Hepatocyte (in vitro differentiated cells): ENCODE results near the gene HSPA4L. TPM values are rescaled to one million over a fixed set of nuclear protein-coding genes. Genes with fewer than 3 reads are reported as not detected.

Experiments
- DNase-seq: peaks from one replicate; pipeline ENCODE4 v3.0.0-alpha.2; 2016; ENCODE audit warnings: low spot score
- H2AFZ ChIP-seq: fragments of 200-600 bp; sonication (generic); 2 replicates; pipeline ENCODE4 v1.6.0; 2016; ENCODE audit warnings: antibody characterized with exemption, mild to moderate bottlenecking
- H3K27ac ChIP-seq: fragments of 200-600 bp; sonication (generic); 2 replicates; pipeline ENCODE4 v1.5.1; 2016; ENCODE audit warnings: mild to moderate bottlenecking
- H3K27me3 ChIP-seq: fragments of 200-600 bp; sonication (generic); 2 replicates; pipeline ENCODE4 v1.6.1; 2016
- H3K36me3 ChIP-seq: fragments of 200-600 bp; sonication (generic); replicated peaks from 2 replicates; pipeline ENCODE4 v1.5.1; 2016; ENCODE audit warnings: low read depth; ENCODE audit not compliant: insufficient read depth
- H3K4me1 ChIP-seq: fragments of 200-600 bp; sonication (generic); 2 replicates; pipeline ENCODE4 v1.5.1; 2016; ENCODE audit warnings: mild to moderate bottlenecking, moderate library complexity; ENCODE audit not compliant: insufficient read depth
- H3K4me2 ChIP-seq: fragments of 200-600 bp; sonication (generic); 2 replicates; pipeline ENCODE4 v1.6.0; 2016
- H3K4me3 ChIP-seq: fragments of 200-600 bp; sonication (generic); 2 replicates; pipeline ENCODE4 v1.5.1; 2016; ENCODE audit warnings: mild to moderate bottlenecking
- H3K79me2 ChIP-seq: fragments of 200-600 bp; sonication (generic); 2 replicates; pipeline ENCODE4 v1.6.0; 2017; ENCODE audit warnings: mild to moderate bottlenecking
- H3K9me2 ChIP-seq: fragments of 200-600 bp; sonication (generic); replicated peaks from 2 replicates; pipeline ENCODE4 v1.6.0; 2017; ENCODE audit warnings: mild to moderate bottlenecking; ENCODE audit not compliant: insufficient read depth
- H3K9me3 ChIP-seq: fragments of 200-600 bp; sonication (generic); 2 replicates; pipeline ENCODE4 v1.5.1; 2016; ENCODE audit warnings: low read depth, mild to moderate bottlenecking
- H4K20me1 ChIP-seq: fragments of 200-600 bp; sonication (generic); 2 replicates; pipeline ENCODE4 v1.6.0; 2016; ENCODE audit warnings: mild to moderate bottlenecking; ENCODE audit not compliant: insufficient read depth, poor library complexity, severe bottlenecking
- EZH2 ChIP-seq: fragments of 200-600 bp; sonication (generic); IDR thresholded peaks from 2 replicates; pipeline ENCODE4 v1.6.1; 2016; ENCODE audit warnings: antibody characterized with exemption, mild to moderate bottlenecking, borderline replicate concordance
- EZH2phosphoT487 ChIP-seq: fragments of 200-600 bp; sonication (generic); IDR thresholded peaks from one replicate; pipeline ENCODE4 v1.6.1; 2018; ENCODE audit warnings: antibody characterized with exemption, mild to moderate bottlenecking, low read depth, moderate library complexity; ENCODE audit not compliant: unreplicated experiment, severe bottlenecking
- WGBS: methylation state at CpG from one replicate; pipeline ENCODE4 v1.1.6; 2016; ENCODE audit warnings: low lambda C conversion rate; ENCODE audit errors: missing lambda C conversion rate; 5-methylcytosine and 5-hydroxymethylcytosine counted together
- polyA plus RNA-seq: library from polyadenylated mRNA; unstranded; fragments of >200 nt; fragmentation: Nextera tagmentation; extraction: Ambion mirVana; gene quantifications from 2 replicates; pipeline ENCODE4 v1.2.1, GENCODE V29; 2016
- total RNA-seq: library from RNA; depleted of rRNA; stranded (reverse); fragments of >200 nt; gene quantifications from 2 replicates; pipeline ENCODE4 v1.2.3, GENCODE V29; 2014
- TF ChIP-seq, protein P1 (sequence below): fragments of 200-600 bp; sonication (generic); IDR thresholded peaks from 2 replicates; pipeline ENCODE4 v1.5.1; 2016; ENCODE audit warnings: antibody characterized with exemption, mild to moderate bottlenecking; ENCODE audit not compliant: poor library complexity

HSPA4L gene
- total and polyA plus RNA-seq, 2 experiments from 2014 or later = 1.7 to 2.7 TPM

GRCh38 chr4:127777487-127777886 is 4.6 kb upstream of the HSPA4L start:
- TF ChIP-seq EZH2 = no peak
- TF ChIP-seq EZH2phosphoT487 = no peak
- TF ChIP-seq, protein P1, sequence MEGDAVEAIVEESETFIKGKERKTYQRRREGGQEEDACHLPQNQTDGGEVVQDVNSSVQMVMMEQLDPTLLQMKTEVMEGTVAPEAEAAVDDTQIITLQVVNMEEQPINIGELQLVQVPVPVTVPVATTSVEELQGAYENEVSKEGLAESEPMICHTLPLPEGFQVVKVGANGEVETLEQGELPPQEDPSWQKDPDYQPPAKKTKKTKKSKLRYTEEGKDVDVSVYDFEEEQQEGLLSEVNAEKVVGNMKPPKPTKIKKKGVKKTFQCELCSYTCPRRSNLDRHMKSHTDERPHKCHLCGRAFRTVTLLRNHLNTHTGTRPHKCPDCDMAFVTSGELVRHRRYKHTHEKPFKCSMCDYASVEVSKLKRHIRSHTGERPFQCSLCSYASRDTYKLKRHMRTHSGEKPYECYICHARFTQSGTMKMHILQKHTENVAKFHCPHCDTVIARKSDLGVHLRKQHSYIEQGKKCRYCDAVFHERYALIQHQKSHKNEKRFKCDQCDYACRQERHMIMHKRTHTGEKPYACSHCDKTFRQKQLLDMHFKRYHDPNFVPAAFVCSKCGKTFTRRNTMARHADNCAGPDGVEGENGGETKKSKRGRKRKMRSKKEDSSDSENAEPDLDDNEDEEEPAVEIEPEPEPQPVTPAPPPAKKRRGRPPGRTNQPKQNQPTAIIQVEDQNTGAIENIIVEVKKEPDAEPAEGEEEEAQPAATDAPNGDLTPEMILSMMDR = no peak
- H3K4me1 ChIP-seq = no peaks in the 10 kb centered on the region
- no peak overlapping the region for H2AFZ ChIP-seq
- no peak overlapping the region for H3K4me2 ChIP-seq
- no peaks in the 10 kb centered on the region for H3K79me2 ChIP-seq
- H4K20me1 ChIP-seq = no peaks in the 10 kb centered on the region
- H3K9me2 ChIP-seq = no peaks in the 10 kb centered on the region
- H3K27ac ChIP-seq = no peak overlapping the region
- no peaks in the 10 kb centered on the region for H3K36me3 ChIP-seq
- no peaks in the 10 kb centered on the region for H3K27me3 ChIP-seq
- no peak overlapping the region for H3K4me3 ChIP-seq
- DNase-seq = no peak
- WGBS = 84% methylated on average over 3 of the region's 3 CpGs
- H3K9me3 ChIP-seq = no peaks in the 10 kb centered on the region

- Histone ChIP-seq H3K36me3 (no peaks in the 10 kb centered on the region), H3K9me3 (no peaks in the 10 kb centered on the region), H3K4me2 (no peak overlapping the region), H3K79me2 (no peaks in the 10 kb centered on the region), H2AFZ (no peak overlapping the region), H4K20me1 (no peaks in the 10 kb centered on the region), H3K27ac (no peak overlapping the region), H3K27me3 (no peaks in the 10 kb centered on the region), H3K4me3 (no peak overlapping the region), H3K9me2 (no peaks in the 10 kb centered on the region), H3K4me1 (no peaks in the 10 kb centered on the region)
- no peak for DNase-seq
- 41% methylated on average over 2 of the region's 2 CpGs for WGBS
- no peak for TF ChIP-seq EZH2
- TF ChIP-seq EZH2phosphoT487 = no peak
- TF ChIP-seq, protein P1 = no peak
Measured at GRCh38 chr4:127778102-127778501, 4.0 kb upstream of the HSPA4L start.

- H2AFZ ChIP-seq = no peak overlapping the region
- H3K79me2 ChIP-seq = no peaks in the 10 kb centered on the region
- no peak for DNase-seq
- no peaks in the 10 kb centered on the region for H3K27me3 ChIP-seq
- TF ChIP-seq EZH2 = no peak
- TF ChIP-seq, protein P1 = no peak
- no peak for TF ChIP-seq EZH2phosphoT487
- H3K4me1 ChIP-seq = no peaks in the 10 kb centered on the region
- 99% methylated on average over 12 of the region's 12 CpGs for WGBS
- H3K27ac ChIP-seq = no peak overlapping the region
- H3K9me3 ChIP-seq = no peaks in the 10 kb centered on the region
- H3K9me2 ChIP-seq = no peaks in the 10 kb centered on the region
- no peaks in the 10 kb centered on the region for H3K36me3 ChIP-seq
- H3K4me2 ChIP-seq = no peak overlapping the region
- no peak overlapping the region for H3K4me3 ChIP-seq
- H4K20me1 ChIP-seq = no peaks in the 10 kb centered on the region
Measured at GRCh38 chr4:127780598-127780997, 1.5 kb upstream of the HSPA4L start.
